Endothelial cell of umbilical vein (primary cell): ENCODE results near the gene ANXA6. TPM values are rescaled to one million over a fixed set of nuclear protein-coding genes. Genes with fewer than 3 reads are reported as not detected.
A peak's percentile ranks its signal among the peaks of the same experiment; 100 is the strongest.

Experiments used
- BruUV-seq: library from RNA; stranded (reverse); fragments of 400-500 nt; replicated peaks from 2 replicates; lab custom pipeline; 2021; lab: Mats Ljungman, UMichigan
- CTCF ChIA-PET: fragments of 300-600, 350-600 bp; sonication (Branson Sonifier 250); formaldehyde crosslinking; loops from one replicate; lab custom pipeline; 2021; ENCODE audit warnings: antibody characterized with exemption, inconsistent platforms; lab: Charles Lee
- POLR2A ChIA-PET: fragments of 300-600, 350-600 bp; sonication (Branson Sonifier 250); formaldehyde crosslinking; loops from one replicate; lab custom pipeline; 2021; ENCODE audit warnings: antibody characterized with exemption, inconsistent platforms; lab: Charles Lee
- DNase-seq: peaks from one replicate; pipeline ENCODE4 v3.0.0-alpha.2; 2011; ENCODE audit warnings: low read depth, low spot score
- FAIRE-seq: peaks from 2 replicates; lab custom pipeline; 2011; peaks lifted over from hg19 to GRCh38; lab: Jason Lieb, UNC
- H2AFZ ChIP-seq: 2 replicates; pipeline ENCODE4 v1.6.0; 2012; ENCODE audit warnings: low read depth, low read length, control low read depth, inconsistent platforms
- H3K27ac ChIP-seq: 2 replicates; pipeline ENCODE4 v1.5.1; 2011; ENCODE audit warnings: low read depth, mild to moderate bottlenecking, control low read depth, low read length, moderate library complexity; ENCODE audit not compliant: insufficient read depth
- H3K27me3 ChIP-seq, 2 experiments: 2 replicates each; pipeline versions ENCODE4 v1.6.0 to v1.6.1; 2011; ENCODE audit warnings: low read length in 2 of 2, mixed read lengths in 1 of 2; ENCODE audit not compliant: control insufficient read depth in 2 of 2, insufficient read depth in 2 of 2
- H3K36me3 ChIP-seq, 2 experiments: 2 replicates in 1 of 2; 3 replicates in 1 of 2; pipeline ENCODE4 v1.5.1; 2011; ENCODE audit warnings: low read length in 2 of 2, mild to moderate bottlenecking in 1 of 2, moderate library complexity in 1 of 2; ENCODE audit not compliant: control insufficient read depth in 2 of 2, insufficient read depth in 2 of 2; ENCODE audit errors: extremely low read depth in 1 of 2
- H3K4me1 ChIP-seq: 3 replicates; pipeline ENCODE4 v1.5.1; 2011; ENCODE audit warnings: mild to moderate bottlenecking, low read length; ENCODE audit not compliant: control insufficient read depth, insufficient read depth; ENCODE audit errors: extremely low read depth
- H3K4me2 ChIP-seq: 2 replicates; pipeline ENCODE4 v1.6.1; 2011; ENCODE audit warnings: low read length, control low read depth, mixed read lengths; ENCODE audit not compliant: insufficient read depth
- H3K4me3 ChIP-seq, 3 experiments: fragments of 200-600 bp in 1 of 3; sonication (generic), shearing (Covaris generic) in 1 of 3; replicated peaks in 1 of 3; 2 replicates each; pipeline ENCODE4 v1.5.1; 2011 to 2016; ENCODE audit warnings: control low read depth in 3 of 3, low read length in 3 of 3, mild to moderate bottlenecking in 2 of 3, inconsistent platforms in 1 of 3, low read depth in 1 of 3, moderate library complexity in 1 of 3; ENCODE audit not compliant: insufficient read depth in 1 of 3
- H3K79me2 ChIP-seq: 2 replicates; pipeline ENCODE4 v1.6.0; 2012; ENCODE audit warnings: low read length, inconsistent platforms; ENCODE audit not compliant: control insufficient read depth, insufficient read depth
- H3K9ac ChIP-seq: replicated peaks from 2 replicates; pipeline ENCODE3; 2011; ENCODE audit warnings: low read length, control low read depth; ENCODE audit not compliant: insufficient read depth; ENCODE audit errors: extremely low read depth
- H3K9me1 ChIP-seq: replicated peaks from 3 replicates; pipeline ENCODE4 v1.6.0; 2011; ENCODE audit warnings: mild to moderate bottlenecking, low read length; ENCODE audit not compliant: control insufficient read depth, insufficient read depth; ENCODE audit errors: extremely low read depth
- H3K9me3 ChIP-seq: replicated peaks from 2 replicates; pipeline ENCODE4 v1.5.1; 2012; ENCODE audit warnings: low read length, inconsistent platforms; ENCODE audit not compliant: control insufficient read depth, insufficient read depth
- H4K20me1 ChIP-seq: replicated peaks from 2 replicates; pipeline ENCODE3; 2011; ENCODE audit warnings: mild to moderate bottlenecking, low read length; ENCODE audit not compliant: control insufficient read depth, insufficient read depth; ENCODE audit errors: extremely low read depth
- CTCF ChIP-seq, 2 donors: IDR thresholded peaks; 1 replicate in 1 of 2; 2 replicates in 1 of 2; pipeline ENCODE4 v1.5.1; 2011; ENCODE audit warnings: low read length in 2 of 2, mild to moderate bottlenecking in 2 of 2, moderate library complexity in 2 of 2, control low read depth in 1 of 2, inconsistent platforms in 1 of 2, low read depth in 1 of 2; ENCODE audit not compliant: insufficient read depth in 1 of 2; ENCODE audit errors: extremely low read depth in 1 of 2
- EZH2 ChIP-seq: IDR thresholded peaks from 2 replicates; pipeline ENCODE4 v1.6.1; 2012; ENCODE audit warnings: borderline replicate concordance, low read depth, mild to moderate bottlenecking, moderate library complexity, low read length, inconsistent platforms; ENCODE audit not compliant: severe bottlenecking
- FOS ChIP-seq: IDR thresholded peaks from 2 replicates; pipeline ENCODE4 v1.6.1; 2011; ENCODE audit warnings: mild to moderate bottlenecking, low read length, moderate library complexity, borderline replicate concordance; ENCODE audit not compliant: insufficient read depth
- GATA2 ChIP-seq: IDR thresholded peaks from 2 replicates; pipeline ENCODE4 v1.7.0; 2011; ENCODE audit warnings: low read depth, mild to moderate bottlenecking, moderate library complexity, mixed read lengths, low read length; ENCODE audit not compliant: insufficient read length, insufficient read depth
- JUN ChIP-seq: IDR thresholded peaks from 2 replicates; pipeline ENCODE4 v1.6.1; 2011; ENCODE audit warnings: borderline replicate concordance, low read depth; ENCODE audit not compliant: insufficient read length, insufficient read depth
- MYC ChIP-seq: IDR thresholded peaks from one replicate; pipeline ENCODE4 v1.6.1; 2011; ENCODE audit warnings: mild to moderate bottlenecking, low read depth, low read length
- POLR2A ChIP-seq: IDR thresholded peaks from 2 replicates; pipeline ENCODE4 v1.6.1; 2012; ENCODE audit warnings: low read depth, mild to moderate bottlenecking, control low read depth, low read length
- POLR2AphosphoS5 ChIP-seq: IDR thresholded peaks from 2 replicates; pipeline ENCODE4 v1.6.1; 2012; ENCODE audit warnings: low read depth, mild to moderate bottlenecking, control low read depth, low read length, moderate library complexity; ENCODE audit not compliant: insufficient read depth
- dilution Hi-C: fragments of 300-500 bp; cut with MboI; formaldehyde crosslinking; loops from one replicate; pipeline ENCODE4 v1.15.0; 2019; ENCODE audit warnings: low sequenced_read_pairs; ENCODE audit not compliant: extremely low pct_ligation_motif_present
- intact Hi-C: fragments of 100-400 bp; cut with micrococcal nuclease; formaldehyde crosslinking; loops from one replicate; pipeline ENCODE4 v1.10.0; 2022
- polyA plus RNA-seq, 4 experiments: library from polyadenylated mRNA; depleted of rRNA in 3 of 4; stranded (reverse) in 3 of 4; unstranded in 1 of 4; fragments of >200 nt; gene quantifications; 2 replicates each; pipeline versions ENCODE4 v1.2.1 to v1.2.3, GENCODE V29; 2011 to 2012; ENCODE audit warnings: missing spikeins in 1 of 4
- total RNA-seq: library from RNA; stranded (reverse); gene quantifications from 2 replicates; pipeline ENCODE4 v1.2.3, GENCODE V29; 2021
- TF ChIP-seq, protein P1 (sequence below): IDR thresholded peaks from 2 replicates; pipeline ENCODE4 v1.6.1; 2011; ENCODE audit not compliant: insufficient read depth, insufficient read length

ANXA6 gene
- total and polyA plus RNA-seq, 2 donors (not counting 3 experiments of a cell fraction or from before 2014, with no cell fraction given): 195 to 266 TPM

DNA sequence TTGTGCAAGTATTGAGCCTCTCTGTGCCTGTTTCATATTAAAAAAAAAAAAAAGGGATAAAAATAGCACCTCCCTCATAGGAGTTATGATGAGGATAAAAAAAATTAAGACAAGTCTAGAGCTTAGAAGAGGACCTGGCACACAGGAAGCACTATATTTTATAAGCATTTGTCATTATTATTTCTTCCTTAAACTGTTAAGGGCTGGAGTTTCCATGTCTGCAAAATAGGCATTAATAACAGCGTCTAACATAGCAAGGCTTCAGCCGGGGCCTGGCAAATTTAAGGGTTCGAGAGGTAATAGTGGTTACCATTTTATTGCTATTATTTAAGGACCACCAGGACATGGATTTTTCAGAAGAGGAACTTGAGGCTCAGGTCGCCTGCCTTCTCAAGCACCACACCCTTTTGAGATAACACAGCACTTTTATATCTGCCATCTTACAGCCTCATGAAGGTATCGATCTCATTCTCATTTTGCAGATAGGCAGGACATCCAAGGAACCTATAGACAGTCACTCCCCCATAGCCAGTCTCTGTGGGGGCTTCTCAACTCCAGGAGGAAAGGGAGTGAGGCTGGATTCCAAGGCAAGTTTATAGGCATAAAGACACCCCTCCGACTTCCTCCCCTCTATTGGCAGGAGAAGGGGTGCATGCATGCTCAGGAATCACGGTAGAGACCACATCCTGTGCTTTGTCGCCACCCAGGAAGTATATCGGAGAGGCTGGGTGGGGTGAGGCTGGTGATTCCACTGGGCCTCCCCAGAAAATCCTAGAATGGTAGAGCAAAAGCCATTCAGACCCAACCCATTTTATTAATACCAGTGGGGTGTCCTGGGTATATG is 2.4 kb downstream of the ANXA6 start:
- BruUV-seq: no TSS peak
- no peaks in the 10 kb centered on the region for H3K9me3 ChIP-seq
- H3K4me3 ChIP-seq: peak overlapping the region in 1 of 3 experiments; percentile 81
- intact Hi-C loops: no loop called here
- H3K27me3 ChIP-seq: no peaks in the 10 kb centered on the region
- H4K20me1 ChIP-seq: peaks cover 6% of the 10 kb centered on the region
- no peaks in the 10 kb centered on the region for H3K9me1 ChIP-seq
- peaks cover 61% of the 10 kb centered on the region for H3K79me2 ChIP-seq
- H2AFZ ChIP-seq: no peak overlapping the region
- H3K9ac ChIP-seq: no peak overlapping the region
- DNase-seq (no peak), FAIRE-seq (peak; percentile 8)
- ChIA-PET CTCF (interaction anchor here (0.6 to 3.3 kb wide), 5 partner anchors 10 to 103 kb away, joined by 3 to 18 read pairs (median 4); no protein-coding TSS in a partner anchor), POLR2A (no interaction called here)
- H3K4me2 ChIP-seq: peak overlapping the region; percentile 85
- H3K36me3 ChIP-seq: peaks cover 0 to 3% of the 10 kb centered on the region in 2 experiments
- dilution Hi-C loops: no loop called here
- peaks cover 35% of the 10 kb centered on the region for H3K4me1 ChIP-seq
- no peak overlapping the region for H3K27ac ChIP-seq
- TF ChIP-seq POLR2A (no peak), GATA2 (no peak), POLR2AphosphoS5 (no peak), FOS (no peak), CTCF (IDR thresholded peaks at IDR 0.05; ENCODE audit: extremely low read depth in 1 of 2, insufficient read depth in 1 of 2, low read depth in 1 of 2, low read length in 2 of 2) (no peak), EZH2 (no peak), MYC (no peak), JUN (no peak)
- TF ChIP-seq, protein P1, sequence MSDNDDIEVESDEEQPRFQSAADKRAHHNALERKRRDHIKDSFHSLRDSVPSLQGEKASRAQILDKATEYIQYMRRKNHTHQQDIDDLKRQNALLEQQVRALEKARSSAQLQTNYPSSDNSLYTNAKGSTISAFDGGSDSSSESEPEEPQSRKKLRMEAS: no peak
